NCI-H524 (cell line): ENCODE results near the gene SLC1A2.
A peak's percentile ranks its signal among the peaks of the same experiment; 100 is the strongest.

Experiments
- DNase-seq, 2 experiments: peaks; one replicate each; lab custom pipeline; 2025; lab: John Stamatoyannopoulos, UW

Gene SLC1A2

GRCh38 chr11:35223991-35224390 is 195.4 kb downstream of the SLC1A2 start:
- no peak for DNase-seq

GRCh38 chr11:35223371-35223796 is 196.0 kb downstream of the SLC1A2 start:
- DNase-seq, result peak; percentile 85 to 93

- no peak for DNase-seq
Measured at GRCh38 chr11:35218956-35219355, 200.4 kb downstream of the SLC1A2 start.

GRCh38 chr11:35216962-35217678 is 202.2 kb downstream of the SLC1A2 start:
- no peak for DNase-seq

- no peak for DNase-seq
Measured at GRCh38 chr11:35215945-35216344, 203.4 kb downstream of the SLC1A2 start.

- DNase-seq, result no peak
Measured at GRCh38 chr11:35214792-35215193, 204.6 kb downstream of the SLC1A2 start.

GRCh38 chr11:35214226-35214770 is 205.1 kb downstream of the SLC1A2 start:
- no peak for DNase-seq

GRCh38 chr11:35211952-35212351 is 207.4 kb downstream of the SLC1A2 start:
- no peak for DNase-seq

GRCh38 chr11:35210876-35211546 is 208.3 kb downstream of the SLC1A2 start:
- DNase-seq, result no peak

- DNase-seq, result no peak
Measured at GRCh38 chr11:35208795-35209194, 210.6 kb downstream of the SLC1A2 start.

- DNase-seq, result no peak
Measured at GRCh38 chr11:35207471-35208403, 211.6 kb downstream of the SLC1A2 start.

GRCh38 chr11:35206616-35207015 is 212.7 kb downstream of the SLC1A2 start:
- no peak for DNase-seq

- DNase-seq, result no peak
Measured at GRCh38 chr11:35204614-35205013, 214.7 kb downstream of the SLC1A2 start.
